ENCODE results near the gene ALDH1A3.

GRCh38 chr15:100948430-100948762 is 68.8 kb downstream of the ALDH1A3 start:
- TF ChIP-seq, protein P1, sequence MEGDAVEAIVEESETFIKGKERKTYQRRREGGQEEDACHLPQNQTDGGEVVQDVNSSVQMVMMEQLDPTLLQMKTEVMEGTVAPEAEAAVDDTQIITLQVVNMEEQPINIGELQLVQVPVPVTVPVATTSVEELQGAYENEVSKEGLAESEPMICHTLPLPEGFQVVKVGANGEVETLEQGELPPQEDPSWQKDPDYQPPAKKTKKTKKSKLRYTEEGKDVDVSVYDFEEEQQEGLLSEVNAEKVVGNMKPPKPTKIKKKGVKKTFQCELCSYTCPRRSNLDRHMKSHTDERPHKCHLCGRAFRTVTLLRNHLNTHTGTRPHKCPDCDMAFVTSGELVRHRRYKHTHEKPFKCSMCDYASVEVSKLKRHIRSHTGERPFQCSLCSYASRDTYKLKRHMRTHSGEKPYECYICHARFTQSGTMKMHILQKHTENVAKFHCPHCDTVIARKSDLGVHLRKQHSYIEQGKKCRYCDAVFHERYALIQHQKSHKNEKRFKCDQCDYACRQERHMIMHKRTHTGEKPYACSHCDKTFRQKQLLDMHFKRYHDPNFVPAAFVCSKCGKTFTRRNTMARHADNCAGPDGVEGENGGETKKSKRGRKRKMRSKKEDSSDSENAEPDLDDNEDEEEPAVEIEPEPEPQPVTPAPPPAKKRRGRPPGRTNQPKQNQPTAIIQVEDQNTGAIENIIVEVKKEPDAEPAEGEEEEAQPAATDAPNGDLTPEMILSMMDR (IDR thresholded peaks at IDR 0.05), result no peak
- no peak for TF ChIP-seq JUN (CRISPR knock-in tag; IDR thresholded peaks at IDR 0.05)
